ENCODE results near the gene CPN2. TPM values are rescaled to one million over a fixed set of nuclear protein-coding genes. Genes with fewer than 3 reads are reported as not detected.
A peak's percentile ranks its signal among the peaks of the same experiment; 100 is the strongest.

The CPN2 gene
- total RNA-seq, 2 donors from 2014 or later = not detected

GRCh38 chr3:194300936-194301335 lies 50.2 kb downstream of the CPN2 start:
- Histone ChIP-seq H3K9me3 (no peaks in the 10 kb centered on the region), H3K4me3 (no peak overlapping the region), H3K4me1 (peaks cover 0 to 13% of the 10 kb centered on the region in 2 donors), H3K27me3 (no peaks in the 10 kb centered on the region), H3K27ac (no peak overlapping the region), H3K36me3 (no peaks in the 10 kb centered on the region)
- DNase-seq (ENCODE audit: low spot score) = no peak
- TF ChIP-seq CTCF (IDR thresholded peaks at IDR 0.05) = no peak

- Histone ChIP-seq H3K27ac (peak overlapping the region; percentile 35 to 49), H3K27me3 (no peaks in the 10 kb centered on the region), H3K36me3 (no peaks in the 10 kb centered on the region), H3K4me3 (no peak overlapping the region), H3K9me3 (no peaks in the 10 kb centered on the region), H3K4me1 (peaks cover 0 to 13% of the 10 kb centered on the region in 2 donors)
- peak in 1 of 2 donors; percentile 19 for TF ChIP-seq CTCF (IDR thresholded peaks at IDR 0.05)
- DNase-seq (ENCODE audit: low spot score) = peak; percentile 90
Observed at GRCh38 chr3:194300382-194300758, 50.8 kb downstream of the CPN2 start.

GRCh38 chr3:194298331-194299227 lies 52.5 kb downstream of the CPN2 start:
- Histone ChIP-seq H3K27me3 (no peaks in the 10 kb centered on the region), H3K27ac (no peak overlapping the region), H3K4me3 (no peak overlapping the region), H3K4me1 (peaks cover 0 to 13% of the 10 kb centered on the region in 2 donors), H3K9me3 (no peaks in the 10 kb centered on the region), H3K36me3 (no peaks in the 10 kb centered on the region)
- no peak for DNase-seq (ENCODE audit: low spot score)
- TF ChIP-seq CTCF (IDR thresholded peaks at IDR 0.05) = no peak

GRCh38 chr3:194296454-194297263 lies 54.5 kb downstream of the CPN2 start:
- no peaks in the 10 kb centered on the region for H3K36me3 ChIP-seq
- H3K27me3 ChIP-seq = no peaks in the 10 kb centered on the region
- H3K4me1 ChIP-seq = peaks cover 0 to 13% of the 10 kb centered on the region in 2 donors
- peak overlapping the region in 1 of 2 donors; percentile 44 for H3K4me3 ChIP-seq
- no peaks in the 10 kb centered on the region for H3K9me3 ChIP-seq
- TF ChIP-seq CTCF (IDR thresholded peaks at IDR 0.05) = no peak
- no peak for DNase-seq (ENCODE audit: low spot score)
- H3K27ac ChIP-seq = peak overlapping the region; percentile 3 to 33

GRCh38 chr3:194294895-194295214 lies 56.3 kb downstream of the CPN2 start:
- H3K27me3 ChIP-seq = no peaks in the 10 kb centered on the region
- H3K4me1 ChIP-seq = peaks cover 0 to 13% of the 10 kb centered on the region in 2 donors
- no peak for TF ChIP-seq CTCF (IDR thresholded peaks at IDR 0.05)
- no peaks in the 10 kb centered on the region for H3K36me3 ChIP-seq
- no peak overlapping the region for H3K27ac ChIP-seq
- no peak for DNase-seq (ENCODE audit: low spot score)
- H3K4me3 ChIP-seq = no peak overlapping the region
- H3K9me3 ChIP-seq = peaks cover 7 to 17% of the 10 kb centered on the region in 2 donors

All from right atrium auricular region (tissue), 2 donors.